ENCODE data around the gene SHROOM2. TPM values are rescaled to one million over a fixed set of nuclear protein-coding genes. Genes with fewer than 3 reads are reported as not detected.
"Not testable (repeated sequence)": the region's sequence is repeated elsewhere in the genome, so short reads cannot be mapped to it uniquely, and the experiment has no call there.

The SHROOM2 gene
- total and polyA plus RNA-seq, 9 of the 15 experiments (the other 6 are each of a cell fraction or from before 2014, with no cell fraction given): not detected

GRCh38 chrX:9807355-9808182 lies 21.3 kb downstream of the SHROOM2 start:
- Histone ChIP-seq H3K4me1 (replicated peaks in 1 of 2; ENCODE audit: control insufficient read depth in 2 of 2, insufficient read depth in 2 of 2, low read length in 2 of 2) (no peaks in the 10 kb centered on the region), H2AFZ (ENCODE audit: low read depth, low read length) (no peak overlapping the region), H3K9ac (ENCODE audit: insufficient read depth in 1 of 2, low read depth in 2 of 2, low read length in 2 of 2) (no peak overlapping the region), H3K4me2 (ENCODE audit: insufficient read depth, low read length) (no peak overlapping the region), H3K27me3 (ENCODE audit: control insufficient read depth in 2 of 2, insufficient read depth in 2 of 2, low read length in 2 of 2) (peaks cover 0 to 5% of the 10 kb centered on the region in 2 experiments; a peak in 1 of 5 replicates), H3K4me3 (no peak overlapping the region), H4K20me1 (replicated peaks; ENCODE audit: control insufficient read depth, insufficient read depth, low read length) (no peaks in the 10 kb centered on the region), H3K9me1 (ENCODE audit: control insufficient read depth, insufficient read depth, low read length) (no peaks in the 10 kb centered on the region), H3K36me3 (ENCODE audit: control insufficient read depth, insufficient read depth, low read length) (no peaks in the 10 kb centered on the region), H3K9me3 (replicated peaks; ENCODE audit: control insufficient read depth, insufficient read depth, low read depth, low read length) (no peaks in the 10 kb centered on the region), H3K79me2 (ENCODE audit: control insufficient read depth, insufficient read depth, low read length) (no peaks in the 10 kb centered on the region), H3K27ac (ENCODE audit: extremely low read depth, low read depth, low read length) (no peak overlapping the region)
- ATAC-seq: no peak
- ChIA-PET CTCF (ENCODE audit: low intra/inter-chr PET ratio) (no interaction called here), POLR2A (no interaction called here)
- intact Hi-C loops (cut with micrococcal nuclease) (no loop called here), in situ Hi-C loops (cut with MboI) (no loop called here)
- FAIRE-seq: no peak
- no TSS peak for BruUV-seq (replicated peaks)
- no peak for TF ChIP-seq KAT7 (CRISPR knock-in tag; IDR thresholded peaks at IDR 0.05; ENCODE audit: borderline replicate concordance)
- TF ChIP-seq MTF1 (CRISPR knock-in tag; IDR thresholded peaks at IDR 0.05; ENCODE audit: borderline replicate concordance): no peak
- no peak for TF ChIP-seq ZKSCAN3 (CRISPR knock-in tag; IDR thresholded peaks at IDR 0.05)
- peak; percentile 71; the same call in 1 of the 2 replicates for TF ChIP-seq RFX5 (IDR thresholded peaks at IDR 0.05; ENCODE audit: low read depth, low read length)
- TF ChIP-seq HNRNPLL (IDR thresholded peaks at IDR 0.05; ENCODE audit: low read depth, low read length, poor library complexity, severe bottlenecking): no peak
- TF ChIP-seq ZKSCAN1 (IDR thresholded peaks at IDR 0.05; ENCODE audit: low read depth, low read length): no peak
- DNase-seq (ENCODE audit: extremely low read depth in 1 of 4, low spot score in 3 of 4): no peak
- 19% methylated on average over 9 of the region's 14 CpGs for whole genome bisulfite sequencing (ENCODE audit: insufficient coverage, low coverage, missing lambda C conversion rate)

DNA sequence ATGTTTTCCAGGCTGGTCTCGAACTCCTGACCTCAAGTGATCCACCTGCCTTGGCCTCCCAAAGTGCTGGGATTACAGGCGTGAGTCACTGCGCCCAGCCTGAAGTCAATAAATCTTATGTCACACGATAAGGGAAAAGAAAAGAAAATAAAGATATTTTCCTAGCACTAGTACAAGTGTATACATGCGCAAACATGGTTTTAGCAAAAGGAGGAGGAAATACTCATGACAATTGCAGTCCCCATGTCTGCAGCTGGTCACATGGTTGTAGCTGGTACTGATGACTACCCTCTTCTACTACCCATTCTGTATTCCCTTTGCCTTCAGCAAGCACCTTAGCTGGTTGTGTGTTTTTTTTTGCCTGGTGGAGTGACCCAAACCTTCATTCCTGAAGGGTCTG lies 23.6 kb downstream of the SHROOM2 start:
- H3K36me3 ChIP-seq (ENCODE audit: control insufficient read depth, insufficient read depth, low read length); H4K20me1 ChIP-seq (replicated peaks; ENCODE audit: control insufficient read depth, insufficient read depth, low read length); H2AFZ ChIP-seq (ENCODE audit: low read depth, low read length); CTCF ChIA-PET (ENCODE audit: low intra/inter-chr PET ratio); in situ Hi-C loops (cut with MboI); intact Hi-C loops (cut with micrococcal nuclease); H3K4me2 ChIP-seq (ENCODE audit: insufficient read depth, low read length); H3K9me3 ChIP-seq (replicated peaks; ENCODE audit: control insufficient read depth, insufficient read depth, low read depth, low read length); FAIRE-seq; H3K4me1 ChIP-seq (replicated peaks in 1 of 2; ENCODE audit: control insufficient read depth in 2 of 2, insufficient read depth in 2 of 2, low read length in 2 of 2); H3K27ac ChIP-seq (ENCODE audit: extremely low read depth, low read depth, low read length); H3K27me3 ChIP-seq (ENCODE audit: control insufficient read depth in 2 of 2, insufficient read depth in 2 of 2, low read length in 2 of 2); BruUV-seq (replicated peaks); H3K9ac ChIP-seq (ENCODE audit: insufficient read depth in 1 of 2, low read depth in 2 of 2, low read length in 2 of 2); H3K79me2 ChIP-seq (ENCODE audit: control insufficient read depth, insufficient read depth, low read length); POLR2A ChIA-PET; DNase-seq (ENCODE audit: extremely low read depth in 1 of 4, low spot score in 3 of 4); H3K9me1 ChIP-seq (ENCODE audit: control insufficient read depth, insufficient read depth, low read length); H3K4me3 ChIP-seq; ATAC-seq: not testable (repeated sequence)
- 0% methylated on average over 4 of the region's 5 CpGs for WGBS (ENCODE audit: insufficient coverage, low coverage, missing lambda C conversion rate)

DNA sequence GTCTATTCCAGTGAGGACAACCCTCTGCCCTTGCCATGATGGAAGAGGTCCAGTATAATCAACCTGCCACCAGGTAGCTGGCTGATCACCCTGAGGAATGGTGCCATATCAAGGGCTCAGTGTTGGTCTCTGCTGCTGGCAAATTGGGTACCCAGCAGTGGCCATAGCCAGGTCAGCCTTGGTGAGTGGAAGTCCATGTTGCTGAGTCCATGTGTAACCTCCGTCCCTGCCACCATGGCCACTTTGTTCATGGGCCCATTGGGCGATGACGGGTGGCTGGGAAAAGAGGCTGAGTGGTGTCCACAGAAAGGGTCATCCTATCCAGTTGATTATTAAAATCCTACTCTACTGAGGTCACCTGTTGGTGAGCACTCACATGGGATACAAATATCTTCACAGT lies 24.9 kb downstream of the SHROOM2 start:
- BruUV-seq (replicated peaks); H3K9me3 ChIP-seq (replicated peaks; ENCODE audit: control insufficient read depth, insufficient read depth, low read depth, low read length); H3K36me3 ChIP-seq (ENCODE audit: control insufficient read depth, insufficient read depth, low read length); H3K9ac ChIP-seq (ENCODE audit: insufficient read depth in 1 of 2, low read depth in 2 of 2, low read length in 2 of 2); H3K4me2 ChIP-seq (ENCODE audit: insufficient read depth, low read length); H3K27me3 ChIP-seq (ENCODE audit: control insufficient read depth in 2 of 2, insufficient read depth in 2 of 2, low read length in 2 of 2); DNase-seq (ENCODE audit: extremely low read depth in 1 of 4, low spot score in 3 of 4); H3K9me1 ChIP-seq (ENCODE audit: control insufficient read depth, insufficient read depth, low read length); FAIRE-seq; H4K20me1 ChIP-seq (replicated peaks; ENCODE audit: control insufficient read depth, insufficient read depth, low read length); H3K4me3 ChIP-seq; H3K27ac ChIP-seq (ENCODE audit: extremely low read depth, low read depth, low read length); ATAC-seq; H2AFZ ChIP-seq (ENCODE audit: low read depth, low read length); H3K4me1 ChIP-seq (replicated peaks in 1 of 2; ENCODE audit: control insufficient read depth in 2 of 2, insufficient read depth in 2 of 2, low read length in 2 of 2); H3K79me2 ChIP-seq (ENCODE audit: control insufficient read depth, insufficient read depth, low read length); intact Hi-C loops (cut with micrococcal nuclease); in situ Hi-C loops (cut with MboI); CTCF ChIA-PET (ENCODE audit: low intra/inter-chr PET ratio); POLR2A ChIA-PET: not testable (repeated sequence)
- 0% methylated on average over 2 of the region's 3 CpGs for WGBS (ENCODE audit: insufficient coverage, low coverage, missing lambda C conversion rate)
